ENCODE data around the gene NPFF. TPM values are rescaled to one million over a fixed set of nuclear protein-coding genes. Genes with fewer than 3 reads are reported as not detected.

NPFF gene
- total RNA-seq, 2 donors from 2014 or later, result not detected

DNA sequence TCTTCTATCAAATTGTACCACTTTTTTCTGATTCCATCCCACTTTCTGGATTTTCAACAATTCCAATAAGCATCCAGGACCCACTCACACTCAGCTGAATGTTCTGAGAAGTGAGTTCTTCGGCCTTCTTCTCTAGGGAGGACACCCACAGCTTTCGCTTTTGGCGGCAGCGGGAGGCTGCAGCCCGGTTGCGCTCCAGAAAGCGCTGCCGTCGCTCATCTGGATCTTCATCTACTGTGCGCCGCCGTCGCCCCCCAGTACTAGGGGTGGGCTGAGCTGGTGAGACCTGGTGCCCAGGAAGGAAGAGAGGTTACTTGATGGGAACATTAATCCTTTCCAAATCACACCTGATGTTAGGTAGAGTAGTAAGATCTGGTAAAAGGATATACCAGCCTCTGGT, 17.2 kb upstream of the NPFF start:
- no peak for DNase-seq
- TF ChIP-seq, protein P1, sequence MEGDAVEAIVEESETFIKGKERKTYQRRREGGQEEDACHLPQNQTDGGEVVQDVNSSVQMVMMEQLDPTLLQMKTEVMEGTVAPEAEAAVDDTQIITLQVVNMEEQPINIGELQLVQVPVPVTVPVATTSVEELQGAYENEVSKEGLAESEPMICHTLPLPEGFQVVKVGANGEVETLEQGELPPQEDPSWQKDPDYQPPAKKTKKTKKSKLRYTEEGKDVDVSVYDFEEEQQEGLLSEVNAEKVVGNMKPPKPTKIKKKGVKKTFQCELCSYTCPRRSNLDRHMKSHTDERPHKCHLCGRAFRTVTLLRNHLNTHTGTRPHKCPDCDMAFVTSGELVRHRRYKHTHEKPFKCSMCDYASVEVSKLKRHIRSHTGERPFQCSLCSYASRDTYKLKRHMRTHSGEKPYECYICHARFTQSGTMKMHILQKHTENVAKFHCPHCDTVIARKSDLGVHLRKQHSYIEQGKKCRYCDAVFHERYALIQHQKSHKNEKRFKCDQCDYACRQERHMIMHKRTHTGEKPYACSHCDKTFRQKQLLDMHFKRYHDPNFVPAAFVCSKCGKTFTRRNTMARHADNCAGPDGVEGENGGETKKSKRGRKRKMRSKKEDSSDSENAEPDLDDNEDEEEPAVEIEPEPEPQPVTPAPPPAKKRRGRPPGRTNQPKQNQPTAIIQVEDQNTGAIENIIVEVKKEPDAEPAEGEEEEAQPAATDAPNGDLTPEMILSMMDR (IDR thresholded peaks at IDR 0.05), result no peak
- no peak for TF ChIP-seq POLR2A (IDR thresholded peaks at IDR 0.05)
- no peaks in the 10 kb centered on the region for H3K4me1 ChIP-seq
- ATAC-seq, result no peak
- no peak overlapping the region for H3K4me3 ChIP-seq
- H3K27ac ChIP-seq, result no peak overlapping the region
- intact Hi-C loops (cut with DNase I), result no loop called here
- H3K36me3 ChIP-seq (replicated peaks in 1 of 2; ENCODE audit: insufficient read depth in 1 of 2, low read depth in 2 of 2), result peaks cover 0 to 43% of the 10 kb centered on the region in 2 donors
- WGBS, 2 donors, result 89 to 97% methylated on average over 5 to 13 of the region's 13 CpGs
- H3K27me3 ChIP-seq, result no peaks in the 10 kb centered on the region
- H3K9me3 ChIP-seq, result no peaks in the 10 kb centered on the region

DNA sequence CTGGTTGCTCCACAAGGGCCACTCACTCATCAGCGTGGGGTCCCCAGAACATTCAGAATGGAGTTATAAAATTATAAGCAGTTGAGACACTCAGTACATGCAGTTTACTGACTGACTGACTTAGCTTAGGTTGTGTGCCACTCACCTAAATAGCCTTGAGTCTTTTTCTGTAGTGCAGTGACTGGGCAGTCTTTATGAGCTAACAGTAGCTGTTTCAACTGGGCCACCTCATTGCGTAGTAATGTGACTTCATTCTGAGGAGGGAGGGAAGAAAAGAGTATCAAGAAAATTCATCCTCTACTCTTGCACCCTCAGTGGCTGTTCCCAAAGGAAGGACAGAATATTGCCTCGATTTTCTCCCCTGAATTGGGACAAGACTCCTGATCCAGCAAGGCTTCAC, 15.8 kb upstream of the NPFF start:
- no peaks in the 10 kb centered on the region for H3K4me1 ChIP-seq
- no peak overlapping the region for H3K27ac ChIP-seq
- no peaks in the 10 kb centered on the region for H3K27me3 ChIP-seq
- intact Hi-C loops (cut with DNase I), result no loop called here
- DNase-seq (no peak), ATAC-seq (no peak)
- H3K4me3 ChIP-seq, result no peak overlapping the region
- H3K9me3 ChIP-seq, result no peaks in the 10 kb centered on the region
- peaks cover 0 to 46% of the 10 kb centered on the region in 2 donors for H3K36me3 ChIP-seq (replicated peaks in 1 of 2; ENCODE audit: insufficient read depth in 1 of 2, low read depth in 2 of 2)
- TF ChIP-seq, protein P1 (IDR thresholded peaks at IDR 0.05), result no peak
- no peak for TF ChIP-seq POLR2A (IDR thresholded peaks at IDR 0.05)
- WGBS, 2 donors, result 86 to 93% methylated on average over 3 of the region's 3 CpGs

DNA sequence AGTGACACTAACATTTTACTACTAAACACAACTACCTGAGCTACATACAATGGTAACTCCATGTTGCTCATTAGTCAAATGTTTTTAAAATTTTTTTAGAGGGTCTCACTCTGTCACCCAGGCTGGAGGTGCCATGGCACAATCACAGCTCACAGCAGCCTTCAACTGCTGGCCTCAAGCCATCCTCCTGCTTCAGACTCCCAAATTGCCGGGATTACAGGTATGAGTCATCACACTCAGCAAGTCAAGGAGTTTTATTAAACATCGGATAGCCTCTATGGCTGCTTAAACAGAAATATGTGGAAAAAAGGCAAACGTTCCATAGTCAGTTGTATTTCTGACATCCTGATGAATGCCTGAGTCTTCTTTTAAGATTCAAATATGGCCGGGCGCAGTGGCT, 11.1 kb upstream of the NPFF start:
- Histone ChIP-seq H3K36me3 (replicated peaks in 1 of 2; ENCODE audit: insufficient read depth in 1 of 2, low read depth in 2 of 2) (peaks cover 10 to 57% of the 10 kb centered on the region in 2 donors), H3K27me3 (no peaks in the 10 kb centered on the region), H3K9me3 (no peaks in the 10 kb centered on the region), H3K27ac (no peak overlapping the region), H3K4me3 (no peak overlapping the region), H3K4me1 (no peaks in the 10 kb centered on the region)
- ATAC-seq (no peak), DNase-seq (no peak)
- TF ChIP-seq, protein P1 (IDR thresholded peaks at IDR 0.05), result no peak
- TF ChIP-seq POLR2A (IDR thresholded peaks at IDR 0.05), result no peak
- intact Hi-C loops (cut with DNase I), result no loop called here
- WGBS, 2 donors, result 76 to 77% methylated on average over 5 of the region's 5 CpGs

DNA sequence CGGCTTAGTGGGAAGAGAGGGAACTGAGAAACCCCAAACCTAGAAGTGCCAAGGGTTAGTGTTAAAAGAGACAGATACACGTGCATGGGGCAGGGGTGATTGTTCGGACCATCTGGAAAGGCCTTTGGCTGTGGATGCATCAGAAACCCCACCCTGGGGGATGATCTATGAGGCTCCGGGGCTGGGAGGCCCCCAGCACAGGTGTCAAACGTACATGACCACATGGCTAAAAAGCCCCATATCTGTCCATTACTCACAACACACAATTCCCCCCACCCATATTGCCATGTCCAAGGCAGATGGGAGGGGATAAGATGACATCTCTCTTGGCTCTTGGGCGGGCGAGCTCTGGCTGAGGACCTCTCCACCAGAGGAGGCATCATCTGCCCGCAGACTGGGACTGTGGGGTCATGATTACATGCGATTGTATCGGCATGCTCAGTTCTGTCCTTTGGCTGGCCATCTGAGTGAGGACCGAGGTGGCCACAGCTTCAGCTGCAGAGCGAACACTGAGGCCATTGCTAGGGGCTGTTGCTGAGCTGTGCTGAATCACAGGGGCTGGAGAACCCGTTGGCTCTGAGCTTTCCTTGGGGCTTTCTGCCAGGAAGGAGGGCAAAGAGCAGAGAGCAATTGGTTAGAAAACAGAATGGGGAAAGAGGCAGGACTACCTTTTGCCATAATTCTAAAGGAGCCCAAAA, 9.6 kb upstream of the NPFF start:
- DNase-seq (no peak), ATAC-seq (no peak)
- no peaks in the 10 kb centered on the region for H3K27me3 ChIP-seq
- no peak overlapping the region for H3K4me3 ChIP-seq
- intact Hi-C loops (cut with DNase I), result no loop called here
- H3K36me3 ChIP-seq (replicated peaks in 1 of 2; ENCODE audit: insufficient read depth in 1 of 2, low read depth in 2 of 2), result peaks cover 10 to 45% of the 10 kb centered on the region in 2 donors
- no peak overlapping the region for H3K27ac ChIP-seq
- TF ChIP-seq POLR2A (IDR thresholded peaks at IDR 0.05), result no peak
- TF ChIP-seq, protein P1 (IDR thresholded peaks at IDR 0.05), result no peak
- H3K9me3 ChIP-seq, result no peaks in the 10 kb centered on the region
- 79 to 85% methylated on average over 10 to 13 of the region's 13 CpGs for WGBS, 2 donors
- no peaks in the 10 kb centered on the region for H3K4me1 ChIP-seq

DNA sequence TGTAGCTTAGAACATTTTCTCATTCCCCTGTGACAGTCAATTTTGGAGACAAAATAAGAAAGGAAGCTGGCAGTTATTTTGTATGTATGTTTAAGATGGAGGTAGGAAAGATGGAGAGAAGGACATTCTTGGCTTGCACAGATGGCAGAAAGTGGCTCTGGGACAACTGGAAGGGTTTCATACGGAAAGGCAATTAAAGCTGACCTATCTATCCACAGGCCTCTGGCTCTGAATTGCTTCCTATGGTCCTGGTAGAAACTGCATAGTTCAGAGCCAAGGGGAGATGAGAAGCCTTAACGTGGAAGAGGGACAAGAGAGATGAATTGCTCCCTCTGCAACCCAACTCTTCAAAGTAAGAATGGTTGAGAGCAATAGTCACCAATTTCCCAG, 8.0 kb upstream of the NPFF start:
- 78 to 80% methylated on average over 2 of the region's 2 CpGs for WGBS, 2 donors
- intact Hi-C loops (cut with DNase I), result no loop called here
- ATAC-seq, result no peak
- H3K27me3 ChIP-seq, result no peaks in the 10 kb centered on the region
- no peaks in the 10 kb centered on the region for H3K9me3 ChIP-seq
- no peak overlapping the region for H3K27ac ChIP-seq
- DNase-seq, result no peak
- peaks cover 10 to 35% of the 10 kb centered on the region in 2 donors for H3K36me3 ChIP-seq (replicated peaks in 1 of 2; ENCODE audit: insufficient read depth in 1 of 2, low read depth in 2 of 2)
- H3K4me1 ChIP-seq, result no peaks in the 10 kb centered on the region
- H3K4me3 ChIP-seq, result no peak overlapping the region
- TF ChIP-seq, protein P1 (IDR thresholded peaks at IDR 0.05), result no peak
- TF ChIP-seq POLR2A (IDR thresholded peaks at IDR 0.05), result no peak

Data from body of pancreas (tissue), 4 donors.